Esophagus muscularis mucosa (tissue), 4 donors: ENCODE data around the gene HS2ST1. TPM values are rescaled to one million over a fixed set of nuclear protein-coding genes. Genes with fewer than 3 reads are reported as not detected.

Source experiments
- DNase-seq: peaks from one replicate; pipeline ENCODE4 v3.0.0-alpha.2; 2017; ENCODE audit errors: extremely low spot score
- H3K27ac ChIP-seq, 4 donors: fragments of 200-600 bp; sonication (generic); replicated peaks in 1 of 4; 1 replicate in 3 of 4; 2 replicates in 1 of 4; pipeline ENCODE4 v1.5.1; 2016 to 2019; ENCODE audit warnings: mild to moderate bottlenecking in 1 of 4
- H3K27me3 ChIP-seq, 4 donors: fragments of 200-600 bp; sonication (generic); one replicate each; pipeline versions ENCODE4 v1.5.1 to v1.6.0; 2016 to 2019
- H3K36me3 ChIP-seq, 4 donors: fragments of 200-600 bp; sonication (generic); one replicate each; pipeline ENCODE4 v1.5.1; 2016 to 2019
- H3K4me1 ChIP-seq, 4 donors: fragments of 200-600 bp; sonication (generic); one replicate each; pipeline ENCODE4 v1.5.1; 2016 to 2019
- H3K4me3 ChIP-seq, 4 donors: fragments of 200-600 bp; sonication (generic); 1 replicate in 2 of 4; 2 replicates in 2 of 4; pipeline ENCODE4 v1.5.1; 2016 to 2019; ENCODE audit warnings: mild to moderate bottlenecking in 4 of 4, moderate library complexity in 1 of 4
- H3K9me3 ChIP-seq, 4 donors: fragments of 200-600 bp; sonication (generic); 1 replicate in 3 of 4; 2 replicates in 1 of 4; pipeline ENCODE4 v1.5.1; 2016 to 2019
- EP300 ChIP-seq: sonication (generic); formaldehyde crosslinking; IDR thresholded peaks from one replicate; pipeline ENCODE4 v1.6.1; 2017; ENCODE audit warnings: antibody characterized with exemption
- POLR2A ChIP-seq: fragments of 450-650 bp; IDR thresholded peaks from one replicate; pipeline ENCODE4 v1.6.1; 2017; ENCODE audit warnings: antibody characterized with exemption, moderate library complexity, mild to moderate bottlenecking, low read depth
- POLR2AphosphoS5 ChIP-seq, 2 donors: sonication (generic); formaldehyde crosslinking; IDR thresholded peaks; one replicate each; pipeline ENCODE4 v1.6.1; 2017; ENCODE audit warnings: antibody characterized with exemption in 2 of 2
- WGBS: methylation state at CpG from one replicate; pipeline ENCODE4 v1.1.5; 2018; 5-methylcytosine and 5-hydroxymethylcytosine counted together
- intact Hi-C: fragments of 100-400 bp; cut with DNase I; formaldehyde crosslinking; loops from one replicate; pipeline ENCODE4 v1.15.1; 2023
- total RNA-seq, 4 donors: library from RNA; depleted of rRNA; stranded (reverse); fragments of >200 nt; gene quantifications; one replicate each; pipeline versions ENCODE4 v1.1.0 to v1.2.1, GENCODE V29; 2016
- TF ChIP-seq, protein P1 (sequence below), 3 experiments: fragments of 200-600 bp in 2 of 3; fragments of 450-650 bp in 1 of 3; sonication (generic) in 2 of 3; IDR thresholded peaks; one replicate each; pipeline ENCODE4 v1.5.1; 2017 to 2019; ENCODE audit warnings: antibody characterized with exemption in 3 of 3, mild to moderate bottlenecking in 2 of 3, moderate library complexity in 1 of 3

HS2ST1 gene
- total RNA-seq, 4 donors from 2014 or later, result 8.5 to 11.6 (median 9.4) TPM

- intact Hi-C loops, result no loop called here
- Histone ChIP-seq H3K27ac (no peak overlapping the region), H3K9me3 (peaks cover 0 to 11% (median 4%) of the 10 kb centered on the region in 4 donors), H3K27me3 (no peaks in the 10 kb centered on the region), H3K4me3 (no peak overlapping the region), H3K4me1 (no peaks in the 10 kb centered on the region), H3K36me3 (peaks cover 0 to 8% (median 3%) of the 10 kb centered on the region in 4 donors)
- TF ChIP-seq POLR2AphosphoS5 (IDR thresholded peaks at IDR 0.05) (no peak), POLR2A (no peak), EP300 (no peak)
- TF ChIP-seq, protein P1, sequence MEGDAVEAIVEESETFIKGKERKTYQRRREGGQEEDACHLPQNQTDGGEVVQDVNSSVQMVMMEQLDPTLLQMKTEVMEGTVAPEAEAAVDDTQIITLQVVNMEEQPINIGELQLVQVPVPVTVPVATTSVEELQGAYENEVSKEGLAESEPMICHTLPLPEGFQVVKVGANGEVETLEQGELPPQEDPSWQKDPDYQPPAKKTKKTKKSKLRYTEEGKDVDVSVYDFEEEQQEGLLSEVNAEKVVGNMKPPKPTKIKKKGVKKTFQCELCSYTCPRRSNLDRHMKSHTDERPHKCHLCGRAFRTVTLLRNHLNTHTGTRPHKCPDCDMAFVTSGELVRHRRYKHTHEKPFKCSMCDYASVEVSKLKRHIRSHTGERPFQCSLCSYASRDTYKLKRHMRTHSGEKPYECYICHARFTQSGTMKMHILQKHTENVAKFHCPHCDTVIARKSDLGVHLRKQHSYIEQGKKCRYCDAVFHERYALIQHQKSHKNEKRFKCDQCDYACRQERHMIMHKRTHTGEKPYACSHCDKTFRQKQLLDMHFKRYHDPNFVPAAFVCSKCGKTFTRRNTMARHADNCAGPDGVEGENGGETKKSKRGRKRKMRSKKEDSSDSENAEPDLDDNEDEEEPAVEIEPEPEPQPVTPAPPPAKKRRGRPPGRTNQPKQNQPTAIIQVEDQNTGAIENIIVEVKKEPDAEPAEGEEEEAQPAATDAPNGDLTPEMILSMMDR (IDR thresholded peaks at IDR 0.05), result no peak
- no peak for DNase-seq
Measured at GRCh38 chr1:87103074-87103473, 188.6 kb downstream of the HS2ST1 start.

DNA sequence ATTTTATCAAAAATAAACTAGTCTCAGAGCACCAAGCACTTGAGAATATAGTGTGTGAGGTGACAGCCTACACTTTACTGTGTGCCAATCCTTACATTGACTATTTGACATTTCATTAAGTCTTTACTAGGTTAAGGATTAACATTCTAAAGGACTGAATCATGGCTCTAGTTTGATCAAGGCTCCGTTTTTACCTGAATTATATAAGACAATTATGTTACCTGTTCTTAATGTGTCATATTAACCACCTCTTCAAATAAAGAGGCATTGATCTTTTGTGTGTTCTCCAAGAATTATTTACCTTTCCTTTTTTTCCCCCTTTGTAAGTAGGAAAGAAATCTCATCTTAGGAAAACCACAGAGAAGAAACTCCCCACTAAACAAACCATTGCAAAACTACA is 189.7 kb downstream of the HS2ST1 start:
- Histone ChIP-seq H3K27ac (no peak overlapping the region), H3K4me3 (no peak overlapping the region), H3K4me1 (no peaks in the 10 kb centered on the region), H3K27me3 (no peaks in the 10 kb centered on the region), H3K9me3 (peaks cover 0 to 11% (median 4%) of the 10 kb centered on the region in 4 donors), H3K36me3 (peaks cover 0 to 8% (median 3%) of the 10 kb centered on the region in 4 donors)
- WGBS, result 95% methylated on average over 1 of the region's 1 CpG
- DNase-seq, result no peak
- intact Hi-C loops, result no loop called here
- TF ChIP-seq, protein P1 (IDR thresholded peaks at IDR 0.05), result no peak
- TF ChIP-seq POLR2A, result no peak
- no peak for TF ChIP-seq EP300
- TF ChIP-seq POLR2AphosphoS5 (IDR thresholded peaks at IDR 0.05), result no peak

DNA sequence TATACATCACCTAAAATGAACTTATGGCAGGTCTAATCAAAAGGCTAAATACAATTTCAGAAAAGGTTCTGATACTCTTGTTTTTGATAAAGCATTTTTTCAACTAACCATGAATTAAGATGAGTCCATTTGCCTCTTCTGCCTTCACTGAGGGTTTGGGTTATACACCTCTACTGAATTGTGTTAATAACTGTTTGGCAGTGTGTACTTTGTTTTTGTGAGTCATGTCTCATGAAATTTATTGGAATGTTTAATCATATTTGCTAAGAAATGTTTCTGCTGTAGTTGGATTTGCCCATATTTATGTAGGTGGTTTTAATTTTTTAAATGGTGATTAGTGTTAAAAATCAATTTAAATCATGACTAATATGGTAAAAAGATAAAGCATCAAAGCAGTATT is 190.5 kb downstream of the HS2ST1 start:
- Histone ChIP-seq H3K9me3 (peaks cover 0 to 9% (median 3%) of the 10 kb centered on the region in 4 donors), H3K27ac (no peak overlapping the region), H3K4me3 (no peak overlapping the region), H3K27me3 (no peaks in the 10 kb centered on the region), H3K4me1 (no peaks in the 10 kb centered on the region), H3K36me3 (peaks cover 0 to 6% (median 3%) of the 10 kb centered on the region in 4 donors)
- intact Hi-C loops, result no loop called here
- no peak for DNase-seq
- TF ChIP-seq, protein P1 (IDR thresholded peaks at IDR 0.05), result no peak
- no peak for TF ChIP-seq POLR2AphosphoS5 (IDR thresholded peaks at IDR 0.05)
- TF ChIP-seq EP300, result no peak
- no peak for TF ChIP-seq POLR2A

GRCh38 chr1:87106144-87106543 is 191.7 kb downstream of the HS2ST1 start:
- Histone ChIP-seq H3K27ac (no peak overlapping the region), H3K27me3 (no peaks in the 10 kb centered on the region), H3K36me3 (peaks cover 0 to 5% (median 0%) of the 10 kb centered on the region in 4 donors), H3K4me3 (no peak overlapping the region), H3K4me1 (no peaks in the 10 kb centered on the region), H3K9me3 (no peaks in the 10 kb centered on the region)
- no peak for TF ChIP-seq POLR2A
- no peak for TF ChIP-seq EP300
- intact Hi-C loops, result no loop called here
- no peak for DNase-seq

- H3K4me3 ChIP-seq, result no peak overlapping the region
- no peak for DNase-seq
- H3K27me3 ChIP-seq, result no peaks in the 10 kb centered on the region
- H3K4me1 ChIP-seq, result no peaks in the 10 kb centered on the region
- H3K36me3 ChIP-seq, result peaks cover 0 to 5% (median 0%) of the 10 kb centered on the region in 4 donors
- 91% methylated on average over 2 of the region's 2 CpGs for WGBS
- H3K9me3 ChIP-seq, result no peaks in the 10 kb centered on the region
- intact Hi-C loops, result no loop called here
- H3K27ac ChIP-seq, result no peak overlapping the region
- no peak for TF ChIP-seq EP300
- TF ChIP-seq POLR2AphosphoS5 (IDR thresholded peaks at IDR 0.05), result no peak
- TF ChIP-seq POLR2A, result no peak
- TF ChIP-seq, protein P1 (IDR thresholded peaks at IDR 0.05), result no peak
Measured at GRCh38 chr1:87106867-87107266, 192.4 kb downstream of the HS2ST1 start.
